SJSA1 (cell line): ENCODE results near the gene SLIT3. TPM values are rescaled to one million over a fixed set of nuclear protein-coding genes. Genes with fewer than 3 reads are reported as not detected.

Experiments
- DNase-seq, 2 experiments: peaks; one replicate each; pipeline ENCODE4 v3.0.0-alpha.2; 2015 to 2020; ENCODE audit warnings: low spot score in 2 of 2, low read depth in 1 of 2
- H3K27ac ChIP-seq: fragments of 250-450 bp; sonication (Bioruptor Pico); 2 replicates; pipeline ENCODE4 v1.5.1; 2020; ENCODE audit warnings: mild to moderate bottlenecking, moderate library complexity
- H3K27me3 ChIP-seq: fragments of 250-450 bp; sonication (Bioruptor Pico); replicated peaks from 2 replicates; pipeline ENCODE4 v1.5.1; 2020; ENCODE audit warnings: mild to moderate bottlenecking, moderate library complexity
- H3K36me3 ChIP-seq: fragments of 250-450 bp; sonication (Bioruptor Pico); 2 replicates; pipeline ENCODE4 v1.5.1; 2020; ENCODE audit warnings: mild to moderate bottlenecking
- H3K4me1 ChIP-seq: fragments of 250-450 bp; sonication (Bioruptor Pico); replicated peaks from 2 replicates; pipeline ENCODE4 v1.6.1; 2021; ENCODE audit warnings: mild to moderate bottlenecking
- H3K4me3 ChIP-seq: fragments of 250-450 bp; sonication (Bioruptor Pico); 2 replicates; pipeline ENCODE4 v1.5.1; 2020; ENCODE audit warnings: mild to moderate bottlenecking
- H3K9me3 ChIP-seq: fragments of 250-450 bp; sonication (Bioruptor Pico); replicated peaks from 2 replicates; pipeline ENCODE4 v1.5.1; 2020; ENCODE audit warnings: mild to moderate bottlenecking
- total RNA-seq: library from RNA; depleted of rRNA; stranded (reverse); fragments of >200 nt; shearing (Covaris generic); gene quantifications from 2 replicates; pipeline ENCODE4 v1.2.3, GENCODE V29; 2014

The SLIT3 gene
- total RNA-seq, 1 experiment from 2014 or later = 19.0 TPM

DNA sequence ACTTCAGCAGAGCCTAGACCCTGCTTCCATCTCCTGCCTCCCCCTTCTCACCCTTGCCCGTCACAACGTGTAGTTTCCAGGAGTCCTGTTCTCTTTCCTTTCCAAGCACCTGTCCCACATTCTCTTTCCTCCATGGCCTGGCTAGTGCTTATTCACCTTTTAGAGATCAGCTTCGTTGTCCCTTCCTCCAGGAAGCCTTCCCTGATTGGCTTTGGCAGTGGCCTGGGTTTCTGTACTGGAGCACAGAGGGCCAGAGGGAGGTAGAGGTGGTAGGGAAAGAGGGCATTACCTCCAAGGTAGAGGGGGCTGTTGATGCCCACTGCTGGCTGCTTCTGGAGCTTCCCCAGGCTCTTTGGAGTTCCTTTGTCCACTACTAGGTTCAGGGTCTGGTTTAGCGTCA, 628.1 kb downstream of the SLIT3 start:
- Histone ChIP-seq H3K4me3 (no peak overlapping the region), H3K4me1 (no peaks in the 10 kb centered on the region), H3K27me3 (no peaks in the 10 kb centered on the region), H3K9me3 (no peaks in the 10 kb centered on the region), H3K36me3 (peaks cover 48% of the 10 kb centered on the region), H3K27ac (no peak overlapping the region)
- DNase-seq = no peak

DNA sequence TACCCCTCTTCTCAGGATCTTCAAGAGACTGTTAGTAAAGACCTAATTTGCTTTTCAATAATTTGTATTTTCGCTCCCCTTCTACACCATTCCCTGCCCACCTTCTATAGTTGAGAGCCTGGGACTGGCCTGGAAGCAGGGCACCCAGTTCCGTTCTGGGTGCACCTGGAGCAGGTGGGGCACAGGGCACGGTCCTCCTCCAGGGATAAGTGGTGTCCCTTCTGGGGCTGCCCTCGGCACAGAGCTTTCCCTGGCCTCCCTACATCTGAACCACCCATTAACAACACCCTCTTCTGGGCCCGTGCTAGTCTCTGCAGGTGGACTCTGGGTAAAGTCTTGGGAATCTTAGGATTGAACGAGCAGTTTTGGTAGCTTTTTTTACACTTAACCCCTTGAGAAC, 628.9 kb downstream of the SLIT3 start:
- Histone ChIP-seq H3K27me3 (no peaks in the 10 kb centered on the region), H3K4me1 (no peaks in the 10 kb centered on the region), H3K27ac (no peak overlapping the region), H3K4me3 (no peak overlapping the region), H3K36me3 (peaks cover 52% of the 10 kb centered on the region), H3K9me3 (no peaks in the 10 kb centered on the region)
- no peak for DNase-seq

DNA sequence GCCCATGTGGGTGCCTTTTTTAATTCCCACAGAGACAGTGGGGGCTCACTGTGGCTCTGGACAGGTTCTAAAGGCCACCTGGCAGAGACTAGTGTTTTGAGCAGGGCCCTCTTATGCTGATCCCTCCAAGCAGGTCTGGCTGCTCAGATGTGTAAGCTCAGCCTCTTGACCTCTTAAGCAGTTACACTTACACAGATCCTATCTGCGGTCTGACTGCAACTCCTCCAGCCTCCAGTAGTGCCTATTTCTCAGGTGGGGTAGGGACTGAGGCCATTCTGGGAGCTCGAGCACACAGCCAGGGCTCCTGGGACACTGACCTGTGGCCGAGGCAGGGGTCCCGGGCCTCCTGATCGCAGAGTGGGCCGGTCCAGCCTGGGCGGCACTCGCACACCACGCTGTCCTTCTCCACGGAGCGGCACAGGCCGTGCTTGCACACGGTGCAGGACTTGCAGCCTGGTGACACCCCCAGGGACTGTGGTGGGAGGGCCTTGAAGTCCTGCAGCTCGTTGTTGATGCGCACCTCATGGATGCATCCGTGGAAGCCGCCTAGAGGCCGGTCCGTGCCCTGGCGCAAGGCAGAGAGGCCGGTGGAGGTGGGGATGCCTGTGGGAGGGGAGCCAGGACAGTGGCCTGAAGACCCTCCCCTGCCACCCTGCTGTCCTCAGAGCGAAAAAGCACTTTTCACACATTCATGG, 629.9 kb downstream of the SLIT3 start:
- Histone ChIP-seq H3K27ac (no peak overlapping the region), H3K36me3 (peaks cover 52% of the 10 kb centered on the region), H3K4me3 (no peak overlapping the region), H3K27me3 (no peaks in the 10 kb centered on the region), H3K9me3 (no peaks in the 10 kb centered on the region), H3K4me1 (no peaks in the 10 kb centered on the region)
- DNase-seq = no peak

DNA sequence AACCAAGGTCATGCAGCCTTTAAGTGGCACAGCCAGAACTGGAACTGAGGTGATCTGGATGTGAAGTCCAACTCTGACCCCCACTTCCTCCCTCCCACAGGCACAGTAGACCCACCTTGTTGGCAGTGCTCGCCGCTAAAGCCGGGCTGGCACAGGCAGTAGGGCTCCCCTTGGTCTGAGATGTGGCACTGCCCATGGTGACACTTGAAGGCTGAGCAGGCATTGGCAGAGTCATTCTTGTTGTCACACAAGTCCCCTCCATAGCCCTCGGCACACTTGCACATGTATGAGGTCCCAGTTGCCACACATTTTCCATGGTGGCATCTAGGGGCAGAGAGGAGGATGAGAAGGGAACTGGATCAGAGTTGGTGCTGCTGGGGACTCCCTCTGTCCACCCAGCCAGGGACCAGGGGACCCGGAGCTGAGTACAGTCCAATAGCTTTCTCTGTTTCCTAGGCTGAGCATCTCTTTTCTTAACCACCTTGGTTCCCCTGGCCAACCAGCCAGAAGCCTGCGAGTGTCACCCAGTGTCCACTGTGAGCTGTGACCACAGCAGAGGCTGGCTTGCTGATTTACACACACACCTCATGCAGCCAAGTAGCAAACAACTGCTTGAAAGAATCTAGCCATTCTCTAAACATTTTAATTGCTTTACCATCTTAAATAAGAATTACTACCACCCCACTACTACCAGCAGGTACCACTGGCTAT, 631.1 kb downstream of the SLIT3 start:
- Histone ChIP-seq H3K9me3 (no peaks in the 10 kb centered on the region), H3K4me3 (no peak overlapping the region)
- DNase-seq = no peak

DNA sequence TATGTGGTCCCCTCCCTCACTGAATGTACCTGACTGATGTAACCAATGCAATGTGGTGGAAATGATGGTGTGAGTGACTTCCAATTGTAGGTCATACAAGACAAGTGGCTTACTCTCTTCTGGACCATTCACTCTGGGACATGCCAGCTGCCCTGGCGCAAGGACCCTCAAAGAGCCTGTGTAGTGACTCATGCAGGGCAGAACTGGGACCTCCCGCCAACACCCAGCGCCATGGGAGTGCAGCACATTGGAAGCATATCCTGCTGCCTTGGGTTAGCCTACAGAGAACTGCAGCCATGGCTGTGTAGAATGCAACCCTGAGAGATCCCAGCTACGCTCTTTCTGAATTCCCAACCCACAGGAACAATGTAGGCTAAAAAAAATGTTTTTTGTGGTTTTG, 631.8 kb downstream of the SLIT3 start:
- peaks cover 51% of the 10 kb centered on the region for H3K36me3 ChIP-seq
- H3K27ac ChIP-seq = no peak overlapping the region
- no peaks in the 10 kb centered on the region for H3K4me1 ChIP-seq
- no peaks in the 10 kb centered on the region for H3K27me3 ChIP-seq
- no peak overlapping the region for H3K4me3 ChIP-seq
- no peak for DNase-seq
- no peaks in the 10 kb centered on the region for H3K9me3 ChIP-seq

More for the DNA sequence above, 631.1 kb downstream of the SLIT3 start:
- Histone ChIP-seq H3K36me3 (peaks cover 49% of the 10 kb centered on the region), H3K4me1 (no peaks in the 10 kb centered on the region), H3K27ac (no peak overlapping the region), H3K27me3 (no peaks in the 10 kb centered on the region)

DNA sequence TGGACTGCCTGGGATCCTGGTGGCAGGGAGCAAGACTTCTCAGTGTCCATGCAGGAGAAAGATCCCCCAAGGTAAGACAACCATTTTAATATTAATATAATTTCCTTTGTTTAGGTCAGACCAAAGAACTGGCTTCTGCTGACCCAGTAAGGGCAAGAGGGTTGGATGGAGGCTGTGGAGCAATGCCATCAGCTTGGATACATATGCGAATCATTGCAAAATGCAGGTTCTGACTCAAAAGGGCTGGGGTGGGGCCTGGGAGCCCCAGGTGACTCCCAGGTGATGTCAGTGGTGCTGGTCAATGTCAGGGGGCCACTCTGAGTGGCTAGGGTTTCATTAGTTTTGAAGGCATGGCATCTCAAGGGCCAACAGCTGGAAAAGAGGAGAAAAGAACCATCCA, 632.9 kb downstream of the SLIT3 start:
- DNase-seq = no peak
- Histone ChIP-seq H3K27ac (no peak overlapping the region), H3K4me1 (no peaks in the 10 kb centered on the region), H3K27me3 (no peaks in the 10 kb centered on the region), H3K4me3 (no peak overlapping the region), H3K36me3 (peaks cover 43% of the 10 kb centered on the region), H3K9me3 (no peaks in the 10 kb centered on the region)

DNA sequence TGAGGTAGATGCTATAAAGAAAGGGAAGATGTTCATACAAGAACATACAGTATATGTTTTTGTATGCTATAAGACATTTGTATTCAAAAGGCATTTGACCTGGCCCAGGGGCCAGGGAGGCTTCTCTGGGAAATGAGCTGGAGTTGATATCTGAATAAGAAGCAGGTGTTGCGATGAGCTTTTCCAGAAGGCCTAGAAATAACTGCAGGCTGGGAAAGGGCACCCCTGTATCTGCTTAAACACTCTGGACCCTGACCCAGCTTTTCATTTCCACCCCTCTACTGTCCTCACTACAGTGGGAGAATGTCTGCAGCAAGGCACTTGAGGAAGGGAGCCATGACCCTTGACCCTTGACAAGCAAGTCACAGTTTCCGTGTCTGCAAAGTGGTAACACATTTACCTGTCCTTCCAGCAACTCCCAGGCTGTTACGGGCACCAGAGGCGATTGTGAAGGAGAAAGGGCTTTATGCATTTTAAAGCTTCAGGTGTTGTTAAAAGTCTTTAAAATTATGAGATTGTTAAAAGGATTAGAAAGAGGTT, 633.6 kb downstream of the SLIT3 start:
- DNase-seq = no peak
- no peak overlapping the region for H3K27ac ChIP-seq
- peaks cover 37% of the 10 kb centered on the region for H3K36me3 ChIP-seq
- H3K4me3 ChIP-seq = no peak overlapping the region
- H3K27me3 ChIP-seq = no peaks in the 10 kb centered on the region
- no peaks in the 10 kb centered on the region for H3K4me1 ChIP-seq
- no peaks in the 10 kb centered on the region for H3K9me3 ChIP-seq

DNA sequence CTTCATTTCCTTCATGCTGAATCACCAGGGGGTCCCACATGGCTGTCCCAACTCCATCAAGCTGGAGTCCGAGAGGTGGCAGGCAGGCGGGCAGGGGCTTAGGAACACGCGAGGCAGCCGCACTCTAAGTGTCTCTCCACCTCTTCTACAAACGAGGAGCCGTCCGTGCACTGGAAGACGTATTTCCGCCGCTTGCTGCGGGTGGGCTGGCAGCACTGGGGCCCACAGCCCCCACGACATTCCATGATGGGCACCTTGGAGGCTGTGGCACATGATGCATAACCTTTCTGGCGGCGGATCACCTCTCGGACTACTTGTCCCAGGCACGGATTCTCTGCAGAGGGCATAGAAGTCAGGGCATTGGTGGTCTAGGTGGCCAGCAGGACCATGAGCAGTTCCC, 634.6 kb downstream of the SLIT3 start:
- no peak for DNase-seq
- Histone ChIP-seq H3K27me3 (no peaks in the 10 kb centered on the region), H3K4me1 (no peaks in the 10 kb centered on the region), H3K9me3 (no peaks in the 10 kb centered on the region), H3K27ac (no peak overlapping the region), H3K36me3 (peaks cover 33% of the 10 kb centered on the region), H3K4me3 (no peak overlapping the region)

DNA sequence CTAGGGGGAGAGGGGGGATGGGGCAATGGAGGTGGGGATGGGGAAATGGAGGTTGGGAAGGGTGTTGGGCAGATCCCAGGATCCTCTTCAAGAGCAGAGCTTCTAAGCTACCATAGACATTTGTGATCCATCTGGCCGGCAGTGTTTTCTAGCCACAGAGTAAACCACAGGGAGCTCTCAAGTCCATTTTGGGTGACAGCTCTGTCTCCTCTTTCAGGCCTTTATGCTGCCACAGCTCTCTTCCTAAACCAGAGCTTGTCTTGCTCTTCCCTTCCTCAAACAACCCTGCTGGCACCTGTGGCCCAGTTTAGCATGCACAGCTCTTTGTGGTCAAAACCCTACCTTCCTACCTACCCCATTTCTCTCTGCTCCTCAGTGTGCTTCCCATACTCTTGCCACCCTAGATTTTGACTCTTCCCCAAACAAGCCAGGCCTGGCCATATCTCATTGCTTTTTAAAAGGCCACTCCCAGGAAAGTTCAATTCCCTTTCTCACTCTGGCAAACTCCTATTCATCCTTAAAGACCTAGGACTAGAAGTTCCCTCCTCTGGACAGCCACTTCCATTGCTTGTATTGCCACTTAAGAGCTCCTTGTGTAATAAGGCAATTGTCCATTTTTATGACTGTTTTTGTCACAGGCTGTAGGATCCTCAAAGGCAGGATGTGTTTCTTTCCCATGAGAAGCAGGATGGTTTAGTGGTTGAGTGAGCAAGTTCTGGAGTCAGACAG, 637.5 kb downstream of the SLIT3 start:
- no peak overlapping the region for H3K4me3 ChIP-seq
- no peak overlapping the region for H3K27ac ChIP-seq
- DNase-seq = no peak
- no peaks in the 10 kb centered on the region for H3K27me3 ChIP-seq
- no peaks in the 10 kb centered on the region for H3K9me3 ChIP-seq
- no peaks in the 10 kb centered on the region for H3K4me1 ChIP-seq
- H3K36me3 ChIP-seq = peaks cover 10% of the 10 kb centered on the region

DNA sequence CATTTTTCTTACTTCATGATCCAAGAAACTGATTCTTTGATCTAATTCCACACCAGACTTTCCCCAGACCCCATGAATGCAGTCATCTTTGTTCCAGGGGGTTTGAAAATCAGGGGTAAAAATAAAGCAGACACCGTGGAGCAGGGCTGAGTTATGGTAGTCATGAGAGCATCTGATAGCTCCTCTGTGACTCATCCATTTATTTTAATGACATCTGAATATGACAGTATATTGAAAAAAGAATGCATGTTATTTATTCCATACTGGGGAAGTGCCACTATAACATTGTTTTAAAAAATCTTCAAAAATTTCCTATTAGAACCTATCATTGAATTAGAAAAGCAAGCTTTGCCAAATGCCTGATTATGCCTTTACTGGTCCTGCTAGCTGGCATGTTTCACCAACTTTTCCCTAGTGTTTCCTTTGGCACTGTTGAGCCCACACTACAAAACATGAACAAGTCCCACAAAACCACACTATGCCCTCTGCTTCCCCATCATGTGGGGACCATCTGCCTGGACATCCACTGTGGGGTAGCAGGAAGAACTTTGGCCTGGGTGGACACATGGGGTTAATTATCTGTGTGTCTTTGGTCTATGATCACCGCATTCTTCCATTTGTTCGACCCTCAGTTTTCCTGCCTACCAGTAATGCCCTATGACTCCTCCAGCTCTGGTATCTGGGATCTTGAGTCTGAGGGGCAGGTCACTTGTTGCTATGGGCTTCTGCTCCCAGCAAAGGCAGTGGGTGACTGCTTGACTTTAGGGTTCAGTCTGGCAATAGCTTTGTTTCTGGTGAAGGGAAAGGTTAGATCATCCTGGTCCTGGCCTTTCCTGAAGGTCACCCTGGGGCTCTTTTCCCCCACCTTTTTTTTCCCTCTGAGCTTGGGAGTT, 639.1 kb downstream of the SLIT3 start:
- H3K4me1 ChIP-seq = no peaks in the 10 kb centered on the region
- no peak overlapping the region for H3K4me3 ChIP-seq
- H3K36me3 ChIP-seq = peaks cover 5% of the 10 kb centered on the region
- no peak overlapping the region for H3K27ac ChIP-seq
- H3K27me3 ChIP-seq = no peaks in the 10 kb centered on the region
- H3K9me3 ChIP-seq = no peaks in the 10 kb centered on the region
- no peak for DNase-seq

DNA sequence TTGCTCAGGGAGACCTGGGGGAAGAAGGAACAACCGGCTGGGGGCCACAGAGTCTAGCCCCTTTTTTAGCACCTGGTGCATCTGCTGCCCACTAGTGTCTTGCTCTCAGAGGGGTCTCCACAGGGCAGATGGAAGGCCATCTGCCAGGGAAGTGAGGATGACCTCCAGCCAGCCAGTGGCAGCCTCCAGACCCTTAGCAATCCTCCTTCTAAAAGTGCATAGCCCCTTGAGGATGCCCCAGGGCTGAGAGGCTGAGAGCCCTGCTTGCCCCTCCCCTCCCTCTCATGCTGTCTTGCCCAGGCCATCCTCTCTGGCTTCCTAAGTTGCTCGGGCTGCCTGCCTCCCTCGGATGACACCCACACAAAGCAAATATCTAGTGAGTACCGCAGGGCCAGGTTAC, 640.2 kb downstream of the SLIT3 start:
- DNase-seq = no peak
- Histone ChIP-seq H3K4me3 (no peak overlapping the region), H3K27ac (no peak overlapping the region), H3K9me3 (no peaks in the 10 kb centered on the region), H3K4me1 (no peaks in the 10 kb centered on the region), H3K36me3 (peaks cover 5% of the 10 kb centered on the region; the same call in 1 of the 2 replicates), H3K27me3 (no peaks in the 10 kb centered on the region)

DNA sequence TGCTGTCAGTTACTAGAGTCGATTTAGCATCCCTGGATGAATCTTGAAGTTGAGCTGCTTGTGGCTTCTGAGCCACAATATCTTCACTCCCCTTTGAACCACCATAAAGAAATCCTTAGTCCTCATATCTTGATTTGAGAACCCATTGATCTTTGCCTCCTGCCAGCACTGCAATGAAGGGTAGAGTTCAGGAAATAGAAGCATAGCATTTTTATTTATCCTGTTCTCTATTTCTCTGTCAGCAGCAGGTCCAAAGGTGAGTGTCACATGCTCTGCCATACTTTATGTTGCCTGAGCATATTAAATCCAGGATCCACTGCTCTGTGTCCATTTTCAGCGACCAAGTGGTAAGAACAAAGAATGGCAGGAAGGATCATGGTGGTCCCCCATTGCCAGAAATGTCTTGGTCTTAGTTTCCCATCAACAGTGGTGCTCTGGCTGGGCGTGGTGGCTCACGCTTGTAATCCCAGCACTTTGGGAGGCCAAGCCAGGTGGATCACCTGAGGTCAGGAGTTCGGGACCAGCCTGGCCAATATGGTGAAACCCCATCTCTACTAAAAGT, 641.6 kb downstream of the SLIT3 start:
- H3K36me3 ChIP-seq = peaks cover 4% of the 10 kb centered on the region; the same call in 1 of the 2 replicates
- H3K4me1 ChIP-seq = peaks cover 2% of the 10 kb centered on the region; the same call in 1 of the 2 replicates
- H3K27ac ChIP-seq = no peak overlapping the region
- DNase-seq = no peak
- no peaks in the 10 kb centered on the region for H3K27me3 ChIP-seq
- no peak overlapping the region for H3K4me3 ChIP-seq
- H3K9me3 ChIP-seq = no peaks in the 10 kb centered on the region

DNA sequence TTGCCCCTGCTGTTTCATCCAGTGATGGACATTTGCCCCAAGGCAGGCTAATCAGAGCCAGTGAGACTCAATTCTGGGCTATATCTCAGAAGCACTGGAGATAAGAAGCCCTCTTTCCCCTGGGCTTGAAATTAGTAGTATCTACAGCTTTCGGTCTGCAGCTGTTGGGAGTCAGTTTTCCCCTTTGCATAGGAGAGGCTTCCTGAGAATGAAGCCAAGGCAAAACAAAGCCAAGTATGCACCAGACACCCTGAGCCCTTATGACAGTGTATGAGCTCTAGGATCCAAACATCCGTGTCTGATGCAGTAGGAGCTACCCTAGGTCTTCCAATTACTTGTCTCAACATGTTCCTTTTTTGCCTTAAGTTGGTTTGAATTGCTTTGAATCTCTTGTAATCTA, 642.5 kb downstream of the SLIT3 start:
- no peak for DNase-seq
- Histone ChIP-seq H3K36me3 (no peaks in the 10 kb centered on the region), H3K4me1 (peaks cover 10% of the 10 kb centered on the region), H3K9me3 (no peaks in the 10 kb centered on the region), H3K27ac (no peak overlapping the region), H3K4me3 (no peak overlapping the region), H3K27me3 (no peaks in the 10 kb centered on the region)
